Stimulated activated CD4-positive, alpha-beta T cell treated with anti-CD3 and anti-CD28 coated beads, Interleukin-4, amount 100 ng/mL, for 24 hours (primary cell): Measurements from ENCODE around the gene CBFA2T3.
"Not testable (repeated sequence)": the region's sequence is repeated elsewhere in the genome, so short reads cannot be mapped to it uniquely, and the experiment has no call there.

Experiments
- DNase-seq: peaks from one replicate; pipeline ENCODE4 v3.0.0-alpha.2; 2020

Gene CBFA2T3

GRCh38 chr16:88920618-88921590 is 56.1 kb downstream of the CBFA2T3 start:
- no peak for DNase-seq

GRCh38 chr16:88919936-88920335 is 57.1 kb downstream of the CBFA2T3 start:
- DNase-seq: no peak

- DNase-seq: not testable (repeated sequence)
Observed at GRCh38 chr16:88918896-88919295, 58.1 kb downstream of the CBFA2T3 start.

GRCh38 chr16:88917915-88918627 is 58.9 kb downstream of the CBFA2T3 start:
- DNase-seq: no peak

GRCh38 chr16:88917146-88917914 is 59.7 kb downstream of the CBFA2T3 start:
- DNase-seq: no peak

- no peak for DNase-seq
Observed at GRCh38 chr16:88915639-88916327, 61.2 kb downstream of the CBFA2T3 start.

GRCh38 chr16:88914750-88915368 is 62.1 kb downstream of the CBFA2T3 start:
- DNase-seq: no peak

GRCh38 chr16:88913870-88914269 is 63.1 kb downstream of the CBFA2T3 start:
- DNase-seq: no peak

- DNase-seq: no peak
Observed at GRCh38 chr16:88913001-88913612, 63.9 kb downstream of the CBFA2T3 start.

- DNase-seq: no peak
Observed at GRCh38 chr16:88912556-88912955, 64.5 kb downstream of the CBFA2T3 start.

GRCh38 chr16:88911946-88912310 is 65.1 kb downstream of the CBFA2T3 start:
- DNase-seq: no peak

GRCh38 chr16:88911136-88911945 is 65.7 kb downstream of the CBFA2T3 start:
- no peak for DNase-seq

- no peak for DNase-seq
Observed at GRCh38 chr16:88910284-88911135, 66.5 kb downstream of the CBFA2T3 start.

- no peak for DNase-seq
Observed at GRCh38 chr16:88909431-88910210, 67.4 kb downstream of the CBFA2T3 start.

GRCh38 chr16:88908307-88908706 is 68.7 kb downstream of the CBFA2T3 start:
- no peak for DNase-seq

GRCh38 chr16:88907768-88908167 is 69.2 kb downstream of the CBFA2T3 start:
- no peak for DNase-seq

- DNase-seq: no peak
Observed at GRCh38 chr16:88906535-88907105, 70.4 kb downstream of the CBFA2T3 start.

GRCh38 chr16:88906020-88906419 is 71.0 kb downstream of the CBFA2T3 start:
- DNase-seq: no peak

GRCh38 chr16:88905563-88905962 is 71.4 kb downstream of the CBFA2T3 start:
- DNase-seq: no peak
